Measurements from ENCODE around the gene CASP6.
A peak's percentile ranks its signal among the peaks of the same experiment; 100 is the strongest.

CASP6 gene

GRCh38 chr4:109665783-109666485, 37.3 kb downstream of the CASP6 start:
- DNase-seq = no peak

DNA sequence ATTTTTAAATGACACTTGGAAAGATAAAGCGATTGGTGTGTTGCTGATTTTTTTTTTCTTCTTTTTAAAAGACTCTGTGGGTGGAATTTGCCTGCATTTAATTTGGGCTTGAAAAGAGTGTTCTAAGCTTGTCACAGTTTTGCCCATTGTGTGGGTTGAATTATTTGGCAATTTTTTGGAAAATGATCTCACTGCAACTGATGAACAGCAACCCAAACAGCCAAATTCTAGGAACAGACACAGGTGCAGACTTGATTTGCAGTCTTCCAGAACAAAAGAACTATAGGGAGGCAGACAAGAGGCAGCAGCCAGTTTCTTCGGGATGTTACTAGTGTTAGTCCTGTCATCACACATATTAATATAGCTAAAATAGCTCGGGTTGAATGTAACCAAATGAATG, 40.5 kb downstream of the CASP6 start:
- DNase-seq = no peak

GRCh38 chr4:109662116-109662515, 41.1 kb downstream of the CASP6 start:
- no peak for DNase-seq

DNA sequence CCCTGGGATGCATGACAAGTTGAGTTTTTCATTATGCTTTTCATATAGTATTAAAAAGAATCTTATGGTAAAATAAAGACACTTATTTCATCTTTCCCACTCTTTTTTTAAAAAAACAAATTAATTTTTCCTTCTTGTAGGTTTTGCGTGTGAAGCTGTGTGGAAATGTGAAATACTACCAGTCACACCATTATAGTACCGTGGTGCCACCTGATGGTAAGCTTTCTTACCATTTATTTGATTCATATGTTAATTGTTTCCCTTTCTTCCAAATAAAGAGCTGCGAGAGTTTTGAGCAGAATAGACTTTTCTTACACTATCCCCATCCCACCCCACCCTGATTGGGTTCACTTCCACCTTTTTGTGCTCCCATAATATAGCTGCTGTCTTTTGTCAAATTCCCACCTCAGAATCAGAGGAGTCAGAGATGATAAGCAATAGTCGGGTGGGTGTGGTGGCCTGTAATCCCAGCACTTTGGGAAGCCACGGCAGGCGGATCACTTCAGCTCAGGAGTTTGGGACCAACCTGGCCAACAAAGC, 44.3 kb downstream of the CASP6 start:
- DNase-seq = no peak

- DNase-seq = no peak
Measured at GRCh38 chr4:109657854-109658418, 45.3 kb downstream of the CASP6 start.

- DNase-seq = no peak
Measured at GRCh38 chr4:109655396-109655795, 47.8 kb downstream of the CASP6 start.

DNA sequence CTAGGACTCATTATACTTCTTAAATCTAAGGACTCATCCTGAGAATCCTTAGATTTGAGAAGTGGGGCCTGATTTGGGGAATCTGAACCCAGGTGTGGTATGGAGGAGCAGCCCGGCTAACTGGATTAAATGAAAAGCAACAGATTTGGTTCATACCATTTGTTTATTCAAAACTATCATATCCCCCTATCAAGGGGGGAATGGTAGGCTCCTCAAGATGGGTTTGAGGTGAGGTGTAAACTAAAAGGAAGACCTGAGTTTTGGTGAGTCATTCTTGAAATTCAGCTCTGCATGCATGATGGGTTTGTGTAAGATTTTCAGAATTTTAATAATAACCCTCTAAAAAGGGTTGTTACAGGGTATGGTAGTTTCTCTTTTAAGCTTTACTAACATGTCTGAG, 53.4 kb downstream of the CASP6 start:
- peak; percentile 82 for DNase-seq

- DNase-seq = peak; percentile 31
Measured at GRCh38 chr4:109648997-109649575, 54.2 kb downstream of the CASP6 start.

GRCh38 chr4:109648266-109648996, 54.8 kb downstream of the CASP6 start:
- peak; percentile 32 for DNase-seq

DNA sequence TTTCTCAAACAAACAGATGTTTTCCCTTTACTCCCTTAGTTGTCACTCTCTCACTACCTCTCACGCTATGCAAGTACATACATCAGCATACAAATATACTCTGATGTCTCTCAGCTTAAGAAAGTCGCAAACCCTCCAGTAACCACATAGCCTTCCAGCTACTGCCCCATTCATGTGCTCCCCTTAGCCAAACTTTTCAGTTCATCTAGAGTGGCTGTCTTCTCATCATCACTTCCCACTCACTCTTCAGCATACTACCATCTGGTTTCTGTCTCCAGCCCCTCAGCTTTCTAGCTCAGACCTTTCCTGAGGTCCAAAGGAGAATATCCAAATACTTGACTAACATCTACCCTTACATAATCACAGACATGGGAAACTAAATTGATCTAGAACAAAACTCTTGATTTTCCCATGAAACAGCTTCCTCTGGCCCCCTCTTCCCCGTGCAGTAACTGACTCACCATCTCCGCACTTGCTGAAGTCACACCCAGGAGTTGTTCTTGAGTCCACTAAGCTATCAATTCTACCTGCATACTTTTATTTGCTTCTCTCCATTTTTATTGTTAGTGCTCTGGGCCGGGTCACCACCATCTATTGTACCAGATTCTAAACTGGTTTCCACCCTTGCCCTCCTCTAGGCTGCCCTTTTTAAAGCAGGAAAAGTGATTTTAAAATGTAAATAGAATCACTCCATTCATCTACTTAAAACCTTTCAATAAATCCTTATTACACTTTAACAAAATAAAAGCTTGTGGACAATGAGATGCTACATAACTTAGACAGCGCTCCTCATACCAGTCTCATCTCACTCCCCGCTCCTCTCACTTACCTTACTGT, 57.2 kb downstream of the CASP6 start:
- no peak for DNase-seq

- DNase-seq = no peak
Measured at GRCh38 chr4:109640644-109641043, 62.6 kb downstream of the CASP6 start.
